Kidney (tissue), 14 donors: Measurements from ENCODE around the gene SH3PXD2A. TPM values are rescaled to one million over a fixed set of nuclear protein-coding genes. Genes with fewer than 3 reads are reported as not detected.

Experiments used
- DNase-seq, 5 donors: peaks; one replicate each; pipeline ENCODE4 v3.0.0-alpha.2; 2013 to 2020
- FAIRE-seq: peaks from 2 replicates; lab custom pipeline; 2012; peaks lifted over from hg19 to GRCh38; lab: Jason Lieb, UNC
- H3K27ac ChIP-seq, 2 donors: one replicate each; pipeline ENCODE4 v1.7.0; 2013; ENCODE audit warnings: low read depth in 2 of 2, low read length in 2 of 2, inconsistent platforms in 1 of 2
- H3K27me3 ChIP-seq: one replicate; pipeline ENCODE4 v1.7.1; 2013; ENCODE audit warnings: low read length, inconsistent platforms; ENCODE audit not compliant: control insufficient read depth, insufficient read depth
- H3K36me3 ChIP-seq, 3 donors: one replicate each; pipeline versions ENCODE4 v1.7.0 to v1.7.1; 2013; ENCODE audit warnings: low read length in 3 of 3, control low read depth in 1 of 3, inconsistent platforms in 1 of 3; ENCODE audit not compliant: insufficient read depth in 3 of 3, control insufficient read depth in 2 of 3
- H3K4me1 ChIP-seq, 3 donors: one replicate each; pipeline versions ENCODE4 v1.7.0 to v1.7.1; 2013; ENCODE audit warnings: low read length in 3 of 3, inconsistent platforms in 1 of 3, low read depth in 1 of 3; ENCODE audit not compliant: control insufficient read depth in 2 of 3, insufficient read depth in 2 of 3
- H3K4me3 ChIP-seq, 3 donors: one replicate each; pipeline versions ENCODE4 v1.7.0 to v1.8.1; 2013; ENCODE audit warnings: low read length in 3 of 3, control low read depth in 1 of 3, inconsistent platforms in 1 of 3
- H3K9ac ChIP-seq, 3 donors: one replicate each; pipeline versions ENCODE4 v1.7.0 to v1.7.1; 2013; ENCODE audit warnings: low read length in 3 of 3, control low read depth in 1 of 3, inconsistent platforms in 1 of 3
- H3K9me3 ChIP-seq, 3 donors: one replicate each; pipeline versions ENCODE4 v1.7.0 to v1.7.1; 2013; ENCODE audit warnings: low read length in 3 of 3, control low read depth in 1 of 3, inconsistent platforms in 1 of 3; ENCODE audit not compliant: control insufficient read depth in 2 of 3, insufficient read depth in 1 of 3
- CTCF ChIP-seq: IDR thresholded peaks from 3 replicates; pipeline ENCODE4 v1.5.1; 2012; ENCODE audit warnings: mild to moderate bottlenecking, moderate library complexity, borderline replicate concordance; ENCODE audit not compliant: insufficient read depth; ENCODE audit errors: extremely low read depth
- intact Hi-C: fragments of 100-400 bp; cut with DNase I; formaldehyde crosslinking; loops from one replicate; pipeline ENCODE4 v1.11.1; 2022
- polyA plus RNA-seq: library from polyadenylated mRNA; stranded (reverse); fragments of 350-450 nt; fragmentation: Illumina TruSeq; extraction: RNeasy Lipid Tissue Mini Kit (QIAGEN cat#74804); gene quantifications from one replicate; pipeline ENCODE4 v1.2.3, GENCODE V29; 2014; ENCODE audit warnings: low read depth, low replicate concordance; ENCODE audit not compliant: insufficient read depth
- total RNA-seq: library from RNA; stranded (reverse); fragmentation: NEBNext Ultra II Directional; extraction: Animal tissue kit (Norgen Biotek cat#: 25700); gene quantifications from one replicate; pipeline ENCODE4 v1.2.1, GENCODE V29; 2021
- donor health status: control.
- donor health status: control.
- donor health status: control.
- donor health status: control.
- donor health status: control.
- donor health status: DM: yes; HTN: yes; CAD: no.
- donor health status: Normal renal cell carcinoma (clear cell type).

SH3PXD2A gene
- total and polyA plus RNA-seq, 2 donors from 2014 or later = 2.4 to 20.1 TPM

GRCh38 chr10:103590744-103591291 lies 264.6 kb downstream of the SH3PXD2A start:
- Histone ChIP-seq H3K36me3 (no peaks in the 10 kb centered on the region), H3K9ac (no peak overlapping the region), H3K27ac (no peak overlapping the region), H3K4me3 (no peak overlapping the region), H3K9me3 (no peaks in the 10 kb centered on the region), H3K4me1 (no peaks in the 10 kb centered on the region), H3K27me3 (no peaks in the 10 kb centered on the region)
- DNase-seq (no peak), FAIRE-seq (no peak)
- intact Hi-C loops = no loop called here
- no peak for TF ChIP-seq CTCF

DNA sequence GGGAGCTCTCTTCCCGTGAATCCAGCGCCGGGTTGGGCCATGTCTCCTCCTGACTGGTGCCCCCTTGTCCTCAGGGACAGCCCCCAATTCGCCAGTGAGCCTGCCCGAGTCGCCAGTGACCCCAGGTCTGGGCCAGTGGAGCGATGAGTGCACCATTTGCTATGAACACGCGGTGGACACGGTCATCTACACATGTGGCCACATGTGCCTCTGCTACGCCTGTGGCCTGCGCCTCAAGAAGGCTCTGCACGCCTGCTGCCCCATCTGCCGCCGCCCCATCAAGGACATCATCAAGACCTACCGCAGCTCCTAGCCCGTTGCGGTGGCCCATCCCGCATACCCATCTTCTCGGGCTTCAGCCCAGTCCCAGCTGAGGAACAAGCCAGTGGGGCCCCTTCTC lies 265.3 kb downstream of the SH3PXD2A start:
- H3K27ac ChIP-seq = no peak overlapping the region
- no peak for TF ChIP-seq CTCF
- no peaks in the 10 kb centered on the region for H3K36me3 ChIP-seq
- H3K4me1 ChIP-seq = no peaks in the 10 kb centered on the region
- H3K27me3 ChIP-seq = no peaks in the 10 kb centered on the region
- intact Hi-C loops = no loop called here
- FAIRE-seq (no peak), DNase-seq (no peak)
- no peaks in the 10 kb centered on the region for H3K9me3 ChIP-seq
- no peak overlapping the region for H3K9ac ChIP-seq
- no peak overlapping the region for H3K4me3 ChIP-seq

- Histone ChIP-seq H3K27ac (no peak overlapping the region), H3K4me3 (no peak overlapping the region), H3K9me3 (no peaks in the 10 kb centered on the region), H3K9ac (no peak overlapping the region), H3K4me1 (no peaks in the 10 kb centered on the region), H3K27me3 (peaks cover 1% of the 10 kb centered on the region), H3K36me3 (no peaks in the 10 kb centered on the region)
- TF ChIP-seq CTCF = no peak
- FAIRE-seq (no peak), DNase-seq (no peak)
- intact Hi-C loops = no loop called here
Observed at GRCh38 chr10:103589074-103589630, 266.2 kb downstream of the SH3PXD2A start.
